Aorta (tissue), 4 donors: Measurements from ENCODE around the gene OR2T4. TPM values are rescaled to one million over a fixed set of nuclear protein-coding genes. Genes with fewer than 3 reads are reported as not detected.

Experiments used
- polyA plus RNA-seq, 2 donors: library from polyadenylated mRNA; stranded (reverse); fragments of 200-250 nt; gene quantifications; one replicate each; pipeline ENCODE4 v1.2.3, GENCODE V29; 2013
- total RNA-seq, 2 donors: library from RNA; stranded (reverse); fragmentation: NEBNext Ultra II Directional; extraction: Animal tissue kit (Norgen Biotek cat#: 25700); gene quantifications; one replicate each; pipeline ENCODE4 v1.2.1, GENCODE V29; 2021
- donor health status: healthy with polysubstance abuse.
- donor health status: Bipolar disorder and iron deficiency.
- donor health status: DM: no; HTN: no; CAD: no.
- donor health status: DM: yes; HTN: yes; CAD: no.

The OR2T4 gene
- total and polyA plus RNA-seq, 4 donors = not detected

Other genes with a start within 250 kb of the OR2T4 start
- not detected for gene OR2M5, start 216.5 kb upstream of the OR2T4 start, total RNA-seq
- gene OR2M5, start 216.5 kb upstream of the OR2T4 start, polyA plus RNA-seq = not detected
- not detected for gene OR2M2, start 186.8 kb upstream of the OR2T4 start, total RNA-seq
- not detected for gene OR2M2, start 186.8 kb upstream of the OR2T4 start, polyA plus RNA-seq
- not detected for gene OR2M3, start 164.4 kb upstream of the OR2T4 start, total RNA-seq
- gene OR2M3, start 164.4 kb upstream of the OR2T4 start, polyA plus RNA-seq = not detected
- not detected for gene OR2M4, start 130.2 kb upstream of the OR2T4 start, total RNA-seq
- gene OR2M4, start 130.2 kb upstream of the OR2T4 start, polyA plus RNA-seq = not detected
- gene OR2T33, start 83.7 kb upstream of the OR2T4 start, total RNA-seq = not detected
- gene OR2T33, start 83.7 kb upstream of the OR2T4 start, polyA plus RNA-seq = not detected
- gene OR2T12, start 58.2 kb upstream of the OR2T4 start, total RNA-seq = not detected
- gene OR2T12, start 58.2 kb upstream of the OR2T4 start, polyA plus RNA-seq = not detected
- not detected for gene OR2M7, start 37.1 kb upstream of the OR2T4 start, total RNA-seq
- gene OR2M7, start 37.1 kb upstream of the OR2T4 start, polyA plus RNA-seq = not detected
- gene OR14C36, start 12.9 kb upstream of the OR2T4 start, total RNA-seq = not detected
- not detected for gene OR14C36, start 12.9 kb upstream of the OR2T4 start, polyA plus RNA-seq
- gene OR2T6, start 14.1 kb downstream of the OR2T4 start, total RNA-seq = not detected
- under 1 TPM in 1 of 2 donors, not detected in 1; 0.13 TPM for gene OR2T6, start 14.1 kb downstream of the OR2T4 start, polyA plus RNA-seq
- gene OR2T1, start 41.4 kb downstream of the OR2T4 start, total RNA-seq = not detected
- gene OR2T1, start 41.4 kb downstream of the OR2T4 start, polyA plus RNA-seq = under 1 TPM in 1 of 2 donors, not detected in 1; 0.63 TPM
- gene OR2T2, start 84.0 kb downstream of the OR2T4 start, total RNA-seq = not detected
- gene OR2T2, start 84.0 kb downstream of the OR2T4 start, polyA plus RNA-seq = not detected
- gene OR2T3, start 111.7 kb downstream of the OR2T4 start, total RNA-seq = not detected
- not detected for gene OR2T3, start 111.7 kb downstream of the OR2T4 start, polyA plus RNA-seq
- gene OR2T5, start 126.9 kb downstream of the OR2T4 start, total RNA-seq = not detected
- not detected for gene OR2T5, start 126.9 kb downstream of the OR2T4 start, polyA plus RNA-seq
- gene OR2G6, start 146.4 kb downstream of the OR2T4 start, total RNA-seq = not detected
- gene OR2G6, start 146.4 kb downstream of the OR2T4 start, polyA plus RNA-seq = not detected
- gene OR2T29, start 201.1 kb downstream of the OR2T4 start, total RNA-seq = not detected
- not detected for gene OR2T29, start 201.1 kb downstream of the OR2T4 start, polyA plus RNA-seq
- gene OR2T34, start 213.1 kb downstream of the OR2T4 start, total RNA-seq = not detected
- gene OR2T34, start 213.1 kb downstream of the OR2T4 start, polyA plus RNA-seq = not detected
- not detected for gene OR2T10, start 236.0 kb downstream of the OR2T4 start, total RNA-seq
- gene OR2T10, start 236.0 kb downstream of the OR2T4 start, polyA plus RNA-seq = not detected